IMR-90 (cell line): ENCODE measurements around the gene IL17F. TPM values are rescaled to one million over a fixed set of nuclear protein-coding genes. Genes with fewer than 3 reads are reported as not detected.

Source experiments
- ATAC-seq: fragments of 200-7000 bp; cut with Tn5 transposase; 2 replicates; pipeline ENCODE4 v1.9.1; 2020; ENCODE audit warnings: low read depth, mild to moderate bottlenecking, moderate library complexity
- Bru-seq: library from RNA; stranded (reverse); fragments of 400-500 nt; gene quantifications from one replicate; lab custom pipeline; 2021; lab: Mats Ljungman, UMichigan
- BruChase-seq, 2 experiments: library from RNA; stranded (reverse); fragments of 400-500 nt; gene quantifications; one replicate each; lab custom pipeline; 2021; lab: Mats Ljungman, UMichigan
- BruUV-seq: library from RNA; stranded (reverse); fragments of 400-500 nt; replicated peaks from 2 replicates; lab custom pipeline; 2021; lab: Mats Ljungman, UMichigan
- CTCF ChIA-PET: fragments of 300-600 bp; formaldehyde crosslinking; extraction: SDS; loops from one replicate; lab custom pipeline; 2021; ENCODE audit warnings: antibody characterized with exemption; lab: Yijun Ruan, JAX
- POLR2A ChIA-PET: fragments of 300-600 bp; sonication (Branson Sonifier 250); formaldehyde crosslinking; loops from one replicate; lab custom pipeline; 2022; ENCODE audit warnings: antibody characterized with exemption; ENCODE audit not compliant: unreplicated experiment; lab: Charles Lee
- DNase-seq: peaks from one replicate; pipeline ENCODE4 v3.0.0; 2013
- H2AFZ ChIP-seq: replicated peaks from 2 replicates; pipeline ENCODE3; 2013; ENCODE audit warnings: low read length, mild to moderate bottlenecking; ENCODE audit not compliant: poor library complexity
- H2AK5ac ChIP-seq: 2 replicates; pipeline ENCODE4 v1.6.1; 2013; ENCODE audit warnings: low read depth, low read length, inconsistent platforms
- H2AK9ac ChIP-seq: replicated peaks from 2 replicates; pipeline ENCODE3; 2013; ENCODE audit warnings: mild to moderate bottlenecking, low read depth, low read length, moderate library complexity; ENCODE audit not compliant: poor library complexity
- H2BK120ac ChIP-seq: 2 replicates; pipeline ENCODE4 v1.6.1; 2013; ENCODE audit warnings: low read depth, low read length, inconsistent platforms
- H2BK15ac ChIP-seq: 3 replicates; pipeline ENCODE4 v1.6.1; 2013; ENCODE audit warnings: low read depth, low read length, inconsistent platforms
- H2BK20ac ChIP-seq: 2 replicates; pipeline ENCODE4 v1.6.1; 2013; ENCODE audit warnings: low read depth, mild to moderate bottlenecking, inconsistent platforms, low read length, moderate library complexity
- H2BK5ac ChIP-seq: 2 replicates; pipeline ENCODE4 v1.6.1; 2013; ENCODE audit warnings: mild to moderate bottlenecking, low read depth, low read length, inconsistent platforms; ENCODE audit not compliant: poor library complexity, severe bottlenecking
- H3K14ac ChIP-seq: replicated peaks from 2 replicates; pipeline ENCODE4 v1.6.1; 2013; ENCODE audit warnings: low read depth, low read length, inconsistent platforms
- H3K18ac ChIP-seq: 2 replicates; pipeline ENCODE4 v1.6.1; 2013; ENCODE audit warnings: low read depth, low read length, control low read depth
- H3K23ac ChIP-seq: 2 replicates; pipeline ENCODE4 v1.6.1; 2013; ENCODE audit warnings: low read depth, low read length, inconsistent platforms
- H3K27ac ChIP-seq: 2 replicates; pipeline ENCODE4 v1.5.1; 2013; ENCODE audit warnings: mild to moderate bottlenecking, control low read depth, low read length; ENCODE audit not compliant: insufficient read depth
- H3K27me3 ChIP-seq: 2 replicates; pipeline ENCODE4 v1.6.1; 2013; ENCODE audit warnings: low read length; ENCODE audit not compliant: control insufficient read depth, insufficient read depth
- H3K36me3 ChIP-seq: 2 replicates; pipeline ENCODE4 v1.6.1; 2013; ENCODE audit warnings: low read length, mixed read lengths; ENCODE audit not compliant: control insufficient read depth, insufficient read depth
- H3K4ac ChIP-seq: 2 replicates; pipeline ENCODE4 v1.6.1; 2013; ENCODE audit warnings: low read depth, low read length, inconsistent platforms
- H3K4me1 ChIP-seq: 2 replicates; pipeline ENCODE4 v1.6.1; 2013; ENCODE audit warnings: low read length, mixed read lengths; ENCODE audit not compliant: control insufficient read depth, insufficient read depth
- H3K4me2 ChIP-seq: 2 replicates; pipeline ENCODE4 v1.6.1; 2013; ENCODE audit warnings: low read depth, mild to moderate bottlenecking, control low read depth, low read length, moderate library complexity
- H3K4me3 ChIP-seq: 2 replicates; pipeline ENCODE4 v1.5.1; 2013; ENCODE audit warnings: low read depth, mild to moderate bottlenecking, control low read depth, low read length, moderate library complexity; ENCODE audit not compliant: insufficient read depth
- H3K56ac ChIP-seq: 2 replicates; pipeline ENCODE4 v1.6.1; 2013; ENCODE audit warnings: low read length, inconsistent platforms; ENCODE audit not compliant: insufficient read depth; ENCODE audit errors: extremely low read depth
- H3K79me1 ChIP-seq, 2 experiments: 2 replicates each; pipeline ENCODE4 v1.6.1; 2013; ENCODE audit warnings: low read length in 2 of 2, inconsistent platforms in 1 of 2, low read depth in 1 of 2
- H3K9ac ChIP-seq: 2 replicates; pipeline ENCODE4 v1.6.1; 2013; ENCODE audit warnings: low read depth, low read length, control low read depth
- H3K9me1 ChIP-seq: 2 replicates; pipeline ENCODE4 v1.6.1; 2013; ENCODE audit warnings: low read length, inconsistent platforms; ENCODE audit not compliant: insufficient read depth
- H3K9me3 ChIP-seq: 2 replicates; pipeline ENCODE4 v1.6.1; 2013; ENCODE audit warnings: low read length; ENCODE audit not compliant: control insufficient read depth, insufficient read depth
- H4K20me1 ChIP-seq: 2 replicates; pipeline ENCODE4 v1.6.1; 2013; ENCODE audit warnings: low read length, inconsistent platforms; ENCODE audit not compliant: insufficient read depth
- H4K5ac ChIP-seq: 2 replicates; pipeline ENCODE4 v1.6.1; 2013; ENCODE audit warnings: mild to moderate bottlenecking, low read depth, low read length, control low read depth
- H4K8ac ChIP-seq, 2 experiments: 2 replicates each; pipeline ENCODE4 v1.6.1; 2013; ENCODE audit warnings: low read depth in 2 of 2, low read length in 2 of 2, control low read depth in 1 of 2, inconsistent platforms in 1 of 2
- H4K91ac ChIP-seq: 2 replicates; pipeline ENCODE4 v1.6.1; 2013; ENCODE audit warnings: low read depth, low read length, inconsistent platforms; ENCODE audit not compliant: insufficient read depth
- BHLHE40 ChIP-seq: fragments of 150-350 bp; IDR thresholded peaks from 2 replicates; pipeline ENCODE4 v1.6.1; 2016; ENCODE audit warnings: mild to moderate bottlenecking, low read depth, low read length
- CEBPB ChIP-seq: IDR thresholded peaks from 2 replicates; pipeline ENCODE4 v1.6.1; 2012; ENCODE audit warnings: low read depth, low read length, improper control_type of control experiment
- CHD1 ChIP-seq: IDR thresholded peaks from 2 replicates; pipeline ENCODE4 v1.6.1; 2012; ENCODE audit warnings: low read depth, low read length, improper control_type of control experiment
- CTCF ChIP-seq: conservative IDR thresholded peaks from 2 replicates; pipeline ENCODE4 v1.5.1; 2012; ENCODE audit warnings: mild to moderate bottlenecking, low read depth, low read length, improper control_type of control experiment
- FOS ChIP-seq: fragments of 150-350 bp; IDR thresholded peaks from 2 replicates; pipeline ENCODE4 v1.6.1; 2016; ENCODE audit warnings: low read depth, low read length
- MAFK ChIP-seq: IDR thresholded peaks from 2 replicates; pipeline ENCODE4 v1.6.1; 2012; ENCODE audit warnings: low read depth, low read length, improper control_type of control experiment
- MAZ ChIP-seq: IDR thresholded peaks from 2 replicates; pipeline ENCODE4 v1.6.1; 2012; ENCODE audit warnings: low read depth, mild to moderate bottlenecking, low read length, improper control_type of control experiment, moderate library complexity, borderline replicate concordance
- MXI1 ChIP-seq: IDR thresholded peaks from 2 replicates; pipeline ENCODE4 v1.6.1; 2012; ENCODE audit warnings: low read depth, mild to moderate bottlenecking, low read length, moderate library complexity, borderline replicate concordance
- NFE2L2 ChIP-seq: fragments of 150-350 bp; IDR thresholded peaks from 2 replicates; pipeline ENCODE4 v1.6.1; 2016; ENCODE audit warnings: low read depth, mild to moderate bottlenecking, low read length
- POLR2A ChIP-seq: IDR thresholded peaks from 2 replicates; pipeline ENCODE4 v1.6.1; 2012; ENCODE audit warnings: mild to moderate bottlenecking, low read depth, low read length
- RAD21 ChIP-seq: IDR thresholded peaks from 2 replicates; pipeline ENCODE4 v1.6.1; 2012; ENCODE audit warnings: low read length, improper control_type of control experiment
- RCOR1 ChIP-seq: IDR thresholded peaks from 2 replicates; pipeline ENCODE4 v1.6.1; 2012; ENCODE audit warnings: mild to moderate bottlenecking, low read length, improper control_type of control experiment; ENCODE audit not compliant: insufficient replicate concordance
- RFX5 ChIP-seq: IDR thresholded peaks from 2 replicates; pipeline ENCODE4 v1.8.0; 2012; ENCODE audit warnings: low read depth, mild to moderate bottlenecking, low read length, moderate library complexity
- SMC3 ChIP-seq: fragments of 150-350 bp; IDR thresholded peaks from 2 replicates; pipeline ENCODE4 v1.6.1; 2016; ENCODE audit warnings: low read depth, mild to moderate bottlenecking, antibody characterized with exemption, low read length, moderate library complexity
- WGBS, 2 experiments: methylation state at CpG; one replicate each; pipeline versions ENCODE4 v1.1.5 to v1.1.7; 2013; ENCODE audit warnings: missing lambda C conversion rate in 2 of 2; ENCODE audit not compliant: insufficient read length in 1 of 2; ENCODE audit errors: extremely low coverage in 2 of 2; 5-methylcytosine and 5-hydroxymethylcytosine counted together
- dilution Hi-C: fragments of 300-500 bp; cut with HindIII; formaldehyde crosslinking; loops from one replicate; pipeline ENCODE4 v1.14.3; 2018; ENCODE audit warnings: low sequenced_read_pairs; ENCODE audit not compliant: unreplicated experiment
- in situ Hi-C: fragments of 300-500 bp; cut with MboI; formaldehyde crosslinking; loops from 3 replicates; pipeline ENCODE4 v1.14.3; 2019; ENCODE audit warnings: low sequenced_read_pairs, inconsistent platforms, mixed read lengths
- intact Hi-C: fragments of 100-400 bp; cut with micrococcal nuclease; formaldehyde crosslinking; loops from 2 replicates; pipeline ENCODE4 v1.10.0; 2022
- long read RNA-seq: library from polyadenylated mRNA; unstranded; transcript quantifications from one replicate; pipeline ENCODE4 v2.0.0, GENCODE V29; 2021; ENCODE audit not compliant: unreplicated experiment
- polyA plus RNA-seq, 3 experiments: library from polyadenylated mRNA; depleted of rRNA; stranded (reverse); fragments of >200 nt; gene quantifications; 2 replicates each; pipeline ENCODE4 v1.2.3, GENCODE V29; 2012; ENCODE audit warnings: low replicate concordance in 1 of 3
- total RNA-seq: library from RNA; depleted of rRNA; stranded (reverse); fragments of >200 nt; gene quantifications from 2 replicates; pipeline ENCODE4 v1.2.3, GENCODE V29; 2012; rRNA removed
- TF ChIP-seq, protein P1 (sequence below): fragments of 150-350 bp; IDR thresholded peaks from 2 replicates; pipeline ENCODE4 v1.6.1; 2017; ENCODE audit warnings: mild to moderate bottlenecking, antibody characterized with exemption, low read length, low read depth
- TF ChIP-seq, protein P2 (sequence below): fragments of 150-350 bp; IDR thresholded peaks from 2 replicates; pipeline ENCODE4 v1.6.1; 2016; ENCODE audit warnings: low read depth, mild to moderate bottlenecking, low read length, moderate library complexity, borderline replicate concordance

IL17F gene
- total RNA-seq = not detected in 2 replicates
- polyA plus RNA-seq (2012; rRNA removed) = not detected in 2 replicates
- polyA plus RNA-seq (2012; cell fraction: cytosol; rRNA removed) = not detected in 2 replicates
- polyA plus RNA-seq (2012; cell fraction: nucleus; rRNA removed; ENCODE audit: low replicate concordance) = not detected in 2 replicates
- not detected for Bru-seq, nascent RNA
- not detected for BruChase-seq, experiment 1, labeled RNA remaining after a 6-hour chase
- BruChase-seq, experiment 2, labeled RNA remaining after a 2-hour chase = not detected
- long read RNA-seq = 0 reads

- ChIA-PET CTCF (no interaction called here), POLR2A (no interaction called here)
- no peaks in the 10 kb centered on the region for H3K9me3 ChIP-seq
- no peaks in the 10 kb centered on the region for H3K4me1 ChIP-seq
- H2AK5ac ChIP-seq = no peak within 1 kb of the TSS
- H2BK5ac ChIP-seq = no peak within 1 kb of the TSS
- H3K14ac ChIP-seq = no peak within 1 kb of the TSS
- no peak within 1 kb of the TSS for H3K18ac ChIP-seq
- dilution Hi-C loops = no loop called here
- no peak within 1 kb of the TSS for H3K9ac ChIP-seq
- no peak within 1 kb of the TSS for H2BK20ac ChIP-seq
- TF ChIP-seq MXI1 (no peak), CHD1 (no peak), RFX5 (no peak), CEBPB (no peak), SMC3 (no peak), RCOR1 (no peak), FOS (no peak), RAD21 (no peak), MAFK (no peak), BHLHE40 (no peak), MAZ (no peak), NFE2L2 (no peak), POLR2A (no peak), CTCF (no peak)
- TF ChIP-seq, protein P1, sequence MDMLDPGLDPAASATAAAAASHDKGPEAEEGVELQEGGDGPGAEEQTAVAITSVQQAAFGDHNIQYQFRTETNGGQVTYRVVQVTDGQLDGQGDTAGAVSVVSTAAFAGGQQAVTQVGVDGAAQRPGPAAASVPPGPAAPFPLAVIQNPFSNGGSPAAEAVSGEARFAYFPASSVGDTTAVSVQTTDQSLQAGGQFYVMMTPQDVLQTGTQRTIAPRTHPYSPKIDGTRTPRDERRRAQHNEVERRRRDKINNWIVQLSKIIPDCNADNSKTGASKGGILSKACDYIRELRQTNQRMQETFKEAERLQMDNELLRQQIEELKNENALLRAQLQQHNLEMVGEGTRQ = no peak
- TF ChIP-seq, protein P2, sequence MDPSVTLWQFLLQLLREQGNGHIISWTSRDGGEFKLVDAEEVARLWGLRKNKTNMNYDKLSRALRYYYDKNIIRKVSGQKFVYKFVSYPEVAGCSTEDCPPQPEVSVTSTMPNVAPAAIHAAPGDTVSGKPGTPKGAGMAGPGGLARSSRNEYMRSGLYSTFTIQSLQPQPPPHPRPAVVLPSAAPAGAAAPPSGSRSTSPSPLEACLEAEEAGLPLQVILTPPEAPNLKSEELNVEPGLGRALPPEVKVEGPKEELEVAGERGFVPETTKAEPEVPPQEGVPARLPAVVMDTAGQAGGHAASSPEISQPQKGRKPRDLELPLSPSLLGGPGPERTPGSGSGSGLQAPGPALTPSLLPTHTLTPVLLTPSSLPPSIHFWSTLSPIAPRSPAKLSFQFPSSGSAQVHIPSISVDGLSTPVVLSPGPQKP = no peak
- no peaks in the 10 kb centered on the region for H4K20me1 ChIP-seq
- H3K4me3 ChIP-seq = no peak within 1 kb of the TSS
- intact Hi-C loops = no loop called here
- no peaks in the 10 kb centered on the region for H3K79me1 ChIP-seq
- no peaks in the 10 kb centered on the region for H3K9me1 ChIP-seq
- no peak within 1 kb of the TSS for H3K23ac ChIP-seq
- DNase-seq (no peak), ATAC-seq (no peak)
- no peak within 1 kb of the TSS for H4K8ac ChIP-seq
- in situ Hi-C loops = no loop called here
- H3K4me2 ChIP-seq = no peak within 1 kb of the TSS
- no peak within 1 kb of the TSS for H2BK15ac ChIP-seq
- no peak within 1 kb of the TSS for H4K5ac ChIP-seq
- H2AFZ ChIP-seq = no peak within 1 kb of the TSS
- H4K91ac ChIP-seq = no peak within 1 kb of the TSS
- no peak within 1 kb of the TSS for H3K4ac ChIP-seq
- H2AK9ac ChIP-seq = no peak within 1 kb of the TSS
- H3K27ac ChIP-seq = no peak within 1 kb of the TSS
- no TSS peak for BruUV-seq
- H2BK120ac ChIP-seq = no peak within 1 kb of the TSS
- 80% methylated on average over 1 of the region's 5 CpGs; no CpG with 5 or more reads in 1 of the 2 experiments for WGBS, 2 experiments
- no peaks in the 10 kb centered on the region for H3K36me3 ChIP-seq
- H3K27me3 ChIP-seq = peaks cover 11% of the 10 kb centered on the region
- H3K56ac ChIP-seq = no peak within 1 kb of the TSS
Measured at GRCh38 chr6:52244400-52244799, at the start of gene IL17F. Gene IL17F (minus strand): TSS chr6:52244500. CDS start chr6:52244429, 71 bp downstream.
